Measurements from ENCODE around the gene CYB561A3. TPM values are rescaled to one million over a fixed set of nuclear protein-coding genes. Genes with fewer than 3 reads are reported as not detected.

CYB561A3 gene
- total RNA-seq, 3 donors from 2014 or later (not counting 1 experiment from before 2014, with no cell fraction given) = 24.6 to 33.5 (median 30.2) TPM

- no peak overlapping the region for H3K27ac ChIP-seq (ENCODE audit: low read length)
- TF ChIP-seq CTCF (IDR thresholded peaks at IDR 0.05) = no peak
- H3K9me3 ChIP-seq (ENCODE audit: control insufficient read depth, insufficient read depth, low read length) = no peaks in the 10 kb centered on the region
- H3K36me3 Mint-ChIP-seq = peaks cover 14% of the 10 kb centered on the region
- DNase-seq = no peak
- no peaks in the 10 kb centered on the region for H3K27me3 ChIP-seq (ENCODE audit: control insufficient read depth, insufficient read depth, low read length)
- no peak overlapping the region for H3K4me3 ChIP-seq (ENCODE audit: low read length)
- H3K4me3 Mint-ChIP-seq = no peak overlapping the region
- no peaks in the 10 kb centered on the region for H3K4me1 ChIP-seq (ENCODE audit: control insufficient read depth, insufficient read depth, low read length)
- H3K9me3 Mint-ChIP-seq = no peaks in the 10 kb centered on the region
- intact Hi-C loops (cut with micrococcal nuclease) = no loop called here
- 98% methylated on average over 7 of the region's 7 CpGs for WGBS (ENCODE audit: insufficient coverage)
- H3K27ac Mint-ChIP-seq = no peak overlapping the region
- H3K4me1 Mint-ChIP-seq = no peaks in the 10 kb centered on the region
- H3K36me3 ChIP-seq (ENCODE audit: control insufficient read depth, insufficient read depth, low read length) = peaks cover 90% of the 10 kb centered on the region
- no peaks in the 10 kb centered on the region for H3K27me3 Mint-ChIP-seq (ENCODE audit: low read depth in 2 of 2)
- no peak for ATAC-seq
Observed at GRCh38 chr11:61305417-61305816, 56.3 kb downstream of the CYB561A3 start.

GRCh38 chr11:61303725-61304124 is 58.0 kb downstream of the CYB561A3 start:
- H3K27me3 Mint-ChIP-seq (ENCODE audit: low read depth in 2 of 2) = no peaks in the 10 kb centered on the region
- peaks cover 4 to 5% of the 10 kb centered on the region in 2 donors for H3K4me1 Mint-ChIP-seq
- DNase-seq = no peak
- no peak for TF ChIP-seq CTCF (IDR thresholded peaks at IDR 0.05)
- Histone ChIP-seq H3K36me3 (ENCODE audit: control insufficient read depth, insufficient read depth, low read length) (peaks cover 85% of the 10 kb centered on the region), H3K4me3 (ENCODE audit: low read length) (no peak overlapping the region), H3K27ac (ENCODE audit: low read length) (no peak overlapping the region), H3K9me3 (ENCODE audit: control insufficient read depth, insufficient read depth, low read length) (no peaks in the 10 kb centered on the region), H3K27me3 (ENCODE audit: control insufficient read depth, insufficient read depth, low read length) (no peaks in the 10 kb centered on the region), H3K4me1 (ENCODE audit: control insufficient read depth, insufficient read depth, low read length) (peaks cover 1% of the 10 kb centered on the region)
- no peak overlapping the region for H3K4me3 Mint-ChIP-seq
- H3K27ac Mint-ChIP-seq = no peak overlapping the region
- no peaks in the 10 kb centered on the region for H3K9me3 Mint-ChIP-seq
- ATAC-seq = no peak
- H3K36me3 Mint-ChIP-seq = peaks cover 14% of the 10 kb centered on the region
- intact Hi-C loops (cut with micrococcal nuclease) = no loop called here
- 98% methylated on average over 9 of the region's 9 CpGs for WGBS (ENCODE audit: insufficient coverage)

GRCh38 chr11:61302550-61302949 is 59.1 kb downstream of the CYB561A3 start:
- DNase-seq = no peak
- Histone ChIP-seq H3K27ac (ENCODE audit: low read length) (no peak overlapping the region), H3K36me3 (ENCODE audit: control insufficient read depth, insufficient read depth, low read length) (peaks cover 73% of the 10 kb centered on the region), H3K27me3 (ENCODE audit: control insufficient read depth, insufficient read depth, low read length) (no peaks in the 10 kb centered on the region), H3K4me3 (ENCODE audit: low read length) (no peak overlapping the region), H3K4me1 (ENCODE audit: control insufficient read depth, insufficient read depth, low read length) (peaks cover 10% of the 10 kb centered on the region), H3K9me3 (ENCODE audit: control insufficient read depth, insufficient read depth, low read length) (no peaks in the 10 kb centered on the region)
- H3K9me3 Mint-ChIP-seq = no peaks in the 10 kb centered on the region
- over 99% methylated on average over 12 of the region's 13 CpGs for WGBS (ENCODE audit: insufficient coverage)
- H3K4me1 Mint-ChIP-seq = peaks cover 16 to 17% of the 10 kb centered on the region in 2 donors
- peaks cover 14% of the 10 kb centered on the region for H3K36me3 Mint-ChIP-seq
- H3K4me3 Mint-ChIP-seq = no peak overlapping the region
- TF ChIP-seq CTCF (IDR thresholded peaks at IDR 0.05) = no peak
- H3K27ac Mint-ChIP-seq = no peak overlapping the region
- ATAC-seq = no peak
- no peaks in the 10 kb centered on the region for H3K27me3 Mint-ChIP-seq (ENCODE audit: low read depth in 2 of 2)
- intact Hi-C loops (cut with micrococcal nuclease) = no loop called here

Other genes with a start within 250 kb of the CYB561A3 start
- gene VPS37C, start 200.5 kb downstream of the CYB561A3 start, total RNA-seq = 1 to 10 TPM; 6.4 to 6.9 (median 6.5) TPM
- not detected for gene PGA3, start 158.4 kb downstream of the CYB561A3 start, total RNA-seq
- gene PGA4, start 139.5 kb downstream of the CYB561A3 start, total RNA-seq = not detected
- gene PGA5, start 120.7 kb downstream of the CYB561A3 start, total RNA-seq = not detected
- under 1 TPM; 0.61 to 0.95 (median 0.82) TPM for gene VWCE, start 66.6 kb downstream of the CYB561A3 start, total RNA-seq
- 100 to 1,000 TPM; 170 to 233 (median 229) TPM for gene DDB1, start 28.8 kb downstream of the CYB561A3 start, total RNA-seq
- 10 to 100 TPM; 32.9 to 54.8 (median 38.6) TPM for gene TKFC, start 28.7 kb downstream of the CYB561A3 start, total RNA-seq
- gene TMEM138, start 492 bp upstream of the CYB561A3 start, total RNA-seq = 10 to 100 TPM; 63.8 to 75.9 (median 66.5) TPM
- gene TMEM216, start 30.7 kb upstream of the CYB561A3 start, total RNA-seq = 10 to 100 TPM in 1 of 3 donors, 1 to 10 TPM in 2; 5.1 to 10.7 (median 9.2) TPM
- 100 to 1,000 TPM in 2 of 3 donors, 10 to 100 TPM in 1; 99.5 to 120 (median 104) TPM for gene CPSF7, start 68.1 kb upstream of the CYB561A3 start, total RNA-seq
- 10 to 100 TPM; 40.2 to 50.4 (median 40.8) TPM for gene SDHAF2, start 68.2 kb upstream of the CYB561A3 start, total RNA-seq
- gene LRRC10B, start 146.9 kb upstream of the CYB561A3 start, total RNA-seq = not detected
- under 1 TPM in 1 of 3 donors, not detected in 2; 0.07 TPM for gene SYT7, start 219.2 kb upstream of the CYB561A3 start, total RNA-seq